ENCODE data around the gene OR10C1. TPM values are rescaled to one million over a fixed set of nuclear protein-coding genes. Genes with fewer than 3 reads are reported as not detected.

The OR10C1 gene
- total RNA-seq, 1 experiment from 2014 or later, result not detected

DNA sequence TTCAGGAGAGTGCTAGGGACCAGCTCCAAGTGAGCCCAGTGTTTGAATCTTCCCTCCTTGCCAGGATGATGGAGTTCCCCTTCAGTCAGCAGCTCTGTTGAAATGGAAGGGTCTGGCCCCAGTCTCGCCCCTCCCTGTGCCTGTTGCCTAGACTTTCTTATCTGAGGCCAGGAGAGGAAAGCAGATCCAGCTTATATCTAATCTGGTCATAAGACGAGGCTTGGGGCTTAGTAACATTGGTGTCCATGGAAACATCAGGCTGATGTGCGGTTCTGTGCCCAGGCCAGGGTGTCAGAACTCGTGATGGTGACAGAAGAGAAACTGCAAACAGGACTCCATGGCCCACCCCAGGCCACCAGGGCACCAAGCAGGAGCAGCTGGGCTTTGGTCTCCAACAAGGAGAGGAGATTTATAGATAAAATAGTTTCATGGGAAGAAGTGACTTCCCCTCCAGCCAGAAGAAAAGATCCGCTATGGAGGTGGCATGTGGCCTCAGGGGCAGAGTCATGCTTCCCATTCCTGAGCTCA lies 38.9 kb downstream of the OR10C1 start:
- Mint-ChIP-seq H3K27ac (ENCODE audit: unreplicated experiment) (no peak overlapping the region), H3K27me3 (ENCODE audit: insufficient read depth, unreplicated experiment) (peaks cover 7% of the 10 kb centered on the region), H3K36me3 (ENCODE audit: insufficient read depth, unreplicated experiment) (no peaks in the 10 kb centered on the region), H3K9me3 (ENCODE audit: unreplicated experiment) (peaks cover 4% of the 10 kb centered on the region), H3K4me1 (ENCODE audit: low read depth, unreplicated experiment) (no peaks in the 10 kb centered on the region), H3K4me3 (ENCODE audit: unreplicated experiment) (no peak overlapping the region)
- POLR2A ChIA-PET, result no interaction called here
- CTCF ChIA-PET, result no interaction called here
- Histone ChIP-seq H3K27me3 (replicated peaks; ENCODE audit: control insufficient read depth, insufficient read depth, low read length) (no peaks in the 10 kb centered on the region; the same call in 1 of the 2 replicates), H3K9me3 (no peaks in the 10 kb centered on the region), H3K4me3 (ENCODE audit: low read depth, low read length) (no peak overlapping the region), H3K36me3 (ENCODE audit: control insufficient read depth, insufficient read depth, low read length) (no peaks in the 10 kb centered on the region), H3K4me1 (no peaks in the 10 kb centered on the region)
- DNase-seq, result no peak
- TF ChIP-seq, protein P1, sequence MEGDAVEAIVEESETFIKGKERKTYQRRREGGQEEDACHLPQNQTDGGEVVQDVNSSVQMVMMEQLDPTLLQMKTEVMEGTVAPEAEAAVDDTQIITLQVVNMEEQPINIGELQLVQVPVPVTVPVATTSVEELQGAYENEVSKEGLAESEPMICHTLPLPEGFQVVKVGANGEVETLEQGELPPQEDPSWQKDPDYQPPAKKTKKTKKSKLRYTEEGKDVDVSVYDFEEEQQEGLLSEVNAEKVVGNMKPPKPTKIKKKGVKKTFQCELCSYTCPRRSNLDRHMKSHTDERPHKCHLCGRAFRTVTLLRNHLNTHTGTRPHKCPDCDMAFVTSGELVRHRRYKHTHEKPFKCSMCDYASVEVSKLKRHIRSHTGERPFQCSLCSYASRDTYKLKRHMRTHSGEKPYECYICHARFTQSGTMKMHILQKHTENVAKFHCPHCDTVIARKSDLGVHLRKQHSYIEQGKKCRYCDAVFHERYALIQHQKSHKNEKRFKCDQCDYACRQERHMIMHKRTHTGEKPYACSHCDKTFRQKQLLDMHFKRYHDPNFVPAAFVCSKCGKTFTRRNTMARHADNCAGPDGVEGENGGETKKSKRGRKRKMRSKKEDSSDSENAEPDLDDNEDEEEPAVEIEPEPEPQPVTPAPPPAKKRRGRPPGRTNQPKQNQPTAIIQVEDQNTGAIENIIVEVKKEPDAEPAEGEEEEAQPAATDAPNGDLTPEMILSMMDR (IDR thresholded peaks at IDR 0.05; ENCODE audit: insufficient read depth in 1 of 2, low read depth in 1 of 2, low read length in 1 of 2, severe bottlenecking in 1 of 2, unreplicated experiment in 1 of 2), result no peak
- BruUV-seq (replicated peaks), result no TSS peak
- intact Hi-C loops (cut with micrococcal nuclease; ENCODE audit: unreplicated experiment), result no loop called here

DNA sequence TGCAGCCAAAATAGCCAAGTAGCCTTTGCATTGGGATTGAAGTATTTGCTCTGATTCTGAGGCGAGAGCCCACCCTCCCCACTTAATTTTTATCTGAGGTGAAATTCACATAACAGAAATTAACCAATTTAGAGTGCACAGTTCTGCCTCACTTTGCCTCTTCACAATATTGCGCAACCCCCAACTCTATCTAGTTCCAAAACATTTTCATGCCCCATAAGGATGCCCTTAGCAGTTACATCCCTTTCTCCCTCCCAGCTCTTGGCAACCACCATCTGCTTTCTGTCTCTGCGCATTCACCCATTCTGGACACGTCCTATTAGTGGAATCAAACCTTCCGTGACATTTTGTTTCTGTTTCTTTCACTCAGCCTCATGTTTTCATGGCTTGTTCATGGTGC lies 39.6 kb downstream of the OR10C1 start:
- peaks cover 4% of the 10 kb centered on the region for H3K27me3 Mint-ChIP-seq (ENCODE audit: insufficient read depth, unreplicated experiment)

DNA sequence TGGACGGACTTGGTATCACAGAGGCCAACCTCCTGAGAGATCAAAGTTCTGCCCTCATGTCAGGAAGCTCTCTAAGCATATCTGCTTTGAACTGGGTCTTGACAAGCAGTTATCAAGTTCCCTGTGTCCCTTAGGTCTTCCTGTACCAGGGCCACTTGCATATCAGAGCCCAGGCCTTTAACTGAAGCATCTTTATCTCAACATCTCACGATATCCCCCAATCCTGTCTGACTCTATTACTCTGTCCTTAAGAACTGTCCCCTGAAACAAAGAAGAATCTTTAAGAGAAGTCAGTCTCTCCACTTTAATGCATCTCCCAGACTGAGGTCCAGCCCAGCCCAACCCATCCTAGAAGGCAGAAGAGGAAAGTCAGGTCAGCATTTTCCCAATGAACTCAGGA lies 40.5 kb downstream of the OR10C1 start:
- Mint-ChIP-seq H3K4me3 (ENCODE audit: unreplicated experiment) (no peak overlapping the region), H3K27me3 (ENCODE audit: insufficient read depth, unreplicated experiment) (peaks cover 4% of the 10 kb centered on the region), H3K27ac (ENCODE audit: unreplicated experiment) (no peak overlapping the region), H3K36me3 (ENCODE audit: insufficient read depth, unreplicated experiment) (no peaks in the 10 kb centered on the region), H3K9me3 (ENCODE audit: unreplicated experiment) (no peaks in the 10 kb centered on the region), H3K4me1 (ENCODE audit: low read depth, unreplicated experiment) (no peaks in the 10 kb centered on the region)
- intact Hi-C loops (cut with micrococcal nuclease; ENCODE audit: unreplicated experiment), result no loop called here
- TF ChIP-seq, protein P1 (IDR thresholded peaks at IDR 0.05; ENCODE audit: insufficient read depth in 1 of 2, low read depth in 1 of 2, low read length in 1 of 2, severe bottlenecking in 1 of 2, unreplicated experiment in 1 of 2), result no peak
- DNase-seq, result no peak
- no peak overlapping the region for H3K4me3 ChIP-seq (ENCODE audit: low read depth, low read length)
- ChIA-PET POLR2A (no interaction called here), CTCF (no interaction called here)
- H3K27me3 ChIP-seq (replicated peaks; ENCODE audit: control insufficient read depth, insufficient read depth, low read length), result no peaks in the 10 kb centered on the region; the same call in 1 of the 2 replicates
- BruUV-seq (replicated peaks), result no TSS peak
- H3K4me1 ChIP-seq, result no peaks in the 10 kb centered on the region
- H3K9me3 ChIP-seq, result no peaks in the 10 kb centered on the region
- no peaks in the 10 kb centered on the region for H3K36me3 ChIP-seq (ENCODE audit: control insufficient read depth, insufficient read depth, low read length)

More for the DNA sequence above, 39.6 kb downstream of the OR10C1 start:
- Mint-ChIP-seq H3K4me1 (ENCODE audit: low read depth, unreplicated experiment) (no peaks in the 10 kb centered on the region), H3K4me3 (ENCODE audit: unreplicated experiment) (no peak overlapping the region), H3K27ac (ENCODE audit: unreplicated experiment) (no peak overlapping the region), H3K36me3 (ENCODE audit: insufficient read depth, unreplicated experiment) (no peaks in the 10 kb centered on the region), H3K9me3 (ENCODE audit: unreplicated experiment) (no peaks in the 10 kb centered on the region)
- H3K4me3 ChIP-seq (ENCODE audit: low read depth, low read length), result no peak overlapping the region
- POLR2A ChIA-PET, result no interaction called here
- H3K27me3 ChIP-seq (replicated peaks; ENCODE audit: control insufficient read depth, insufficient read depth, low read length), result no peaks in the 10 kb centered on the region; the same call in 1 of the 2 replicates
- no peak for DNase-seq
- intact Hi-C loops (cut with micrococcal nuclease; ENCODE audit: unreplicated experiment), result no loop called here
- TF ChIP-seq, protein P1 (IDR thresholded peaks at IDR 0.05; ENCODE audit: insufficient read depth in 1 of 2, low read depth in 1 of 2, low read length in 1 of 2, severe bottlenecking in 1 of 2, unreplicated experiment in 1 of 2), result no peak
- no peaks in the 10 kb centered on the region for H3K9me3 ChIP-seq
- H3K36me3 ChIP-seq (ENCODE audit: control insufficient read depth, insufficient read depth, low read length), result no peaks in the 10 kb centered on the region
- no TSS peak for BruUV-seq (replicated peaks)
- H3K4me1 ChIP-seq, result no peaks in the 10 kb centered on the region
- CTCF ChIA-PET, result no interaction called here
